ENCODE data around the gene FGF16. TPM values are rescaled to one million over a fixed set of nuclear protein-coding genes. Genes with fewer than 3 reads are reported as not detected.
A peak's percentile ranks its signal among the peaks of the same experiment; 100 is the strongest.

Gene FGF16
- polyA plus RNA-seq, 3 donors: not detected

DNA sequence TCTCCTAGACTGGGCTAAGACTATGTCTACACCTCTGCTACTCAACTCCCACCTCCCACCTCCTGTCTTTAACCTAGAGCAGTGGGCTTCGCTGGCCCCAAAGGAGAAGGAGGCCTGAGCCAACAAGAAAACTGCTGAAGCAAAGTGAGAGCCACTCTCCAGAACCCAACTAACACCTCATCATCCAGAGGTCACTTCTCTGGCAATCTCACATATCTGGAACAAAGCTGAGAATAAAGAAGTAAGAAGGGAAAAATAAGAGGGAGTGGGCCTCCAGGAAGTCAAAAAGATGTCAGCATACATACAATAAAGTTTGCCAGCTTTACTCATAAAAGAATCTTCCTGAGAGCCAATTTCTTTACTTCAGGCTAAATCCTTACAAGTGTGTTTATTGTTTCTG is 18.6 kb upstream of the FGF16 start:
- Histone ChIP-seq H3K4me1 (ENCODE audit: control insufficient read depth in 1 of 2, insufficient read depth in 2 of 2, low read length in 2 of 2) (no peaks in the 10 kb centered on the region), H3K4me2 (replicated peaks; ENCODE audit: extremely low read depth, low read length, poor library complexity, severe bottlenecking) (no peak overlapping the region), H4K20me1 (ENCODE audit: insufficient read depth, low read length) (no peaks in the 10 kb centered on the region), H3K36me3 (replicated peaks in 1 of 2; ENCODE audit: control insufficient read depth in 1 of 2, insufficient read depth in 2 of 2, low read length in 2 of 2) (no peaks in the 10 kb centered on the region), H2AFZ (ENCODE audit: insufficient read depth, low read depth, low read length, poor library complexity, severe bottlenecking) (no peak overlapping the region), H3K27ac (ENCODE audit: low read depth in 1 of 2, low read length in 2 of 2) (no peak overlapping the region), H3K27me3 (ENCODE audit: control insufficient read depth in 2 of 2, insufficient read depth in 2 of 2, low read length in 2 of 2) (no peaks in the 10 kb centered on the region), H3K9me3 (replicated peaks in 1 of 2; ENCODE audit: control insufficient read depth in 1 of 2, insufficient read depth in 1 of 2, low read length in 2 of 2) (no peaks in the 10 kb centered on the region), H3K4me3 (replicated peaks in 1 of 3; ENCODE audit: low read depth in 2 of 3, low read length in 3 of 3) (no peak overlapping the region), H3K9ac (ENCODE audit: insufficient read depth, low read length, poor library complexity, severe bottlenecking) (no peak overlapping the region), H3K79me2 (ENCODE audit: insufficient read depth, low read length) (no peaks in the 10 kb centered on the region)
- no peak overlapping the region for H3K4me3 Mint-ChIP-seq
- WGBS (ENCODE audit: insufficient coverage): no CpG with 5 or more reads among the region's 1 CpG
- TF ChIP-seq, protein P1, sequence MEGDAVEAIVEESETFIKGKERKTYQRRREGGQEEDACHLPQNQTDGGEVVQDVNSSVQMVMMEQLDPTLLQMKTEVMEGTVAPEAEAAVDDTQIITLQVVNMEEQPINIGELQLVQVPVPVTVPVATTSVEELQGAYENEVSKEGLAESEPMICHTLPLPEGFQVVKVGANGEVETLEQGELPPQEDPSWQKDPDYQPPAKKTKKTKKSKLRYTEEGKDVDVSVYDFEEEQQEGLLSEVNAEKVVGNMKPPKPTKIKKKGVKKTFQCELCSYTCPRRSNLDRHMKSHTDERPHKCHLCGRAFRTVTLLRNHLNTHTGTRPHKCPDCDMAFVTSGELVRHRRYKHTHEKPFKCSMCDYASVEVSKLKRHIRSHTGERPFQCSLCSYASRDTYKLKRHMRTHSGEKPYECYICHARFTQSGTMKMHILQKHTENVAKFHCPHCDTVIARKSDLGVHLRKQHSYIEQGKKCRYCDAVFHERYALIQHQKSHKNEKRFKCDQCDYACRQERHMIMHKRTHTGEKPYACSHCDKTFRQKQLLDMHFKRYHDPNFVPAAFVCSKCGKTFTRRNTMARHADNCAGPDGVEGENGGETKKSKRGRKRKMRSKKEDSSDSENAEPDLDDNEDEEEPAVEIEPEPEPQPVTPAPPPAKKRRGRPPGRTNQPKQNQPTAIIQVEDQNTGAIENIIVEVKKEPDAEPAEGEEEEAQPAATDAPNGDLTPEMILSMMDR (IDR thresholded peaks at IDR 0.05): no peak
- peaks cover 7% of the 10 kb centered on the region for H3K4me1 Mint-ChIP-seq
- H3K27ac Mint-ChIP-seq: no peak overlapping the region
- H3K27me3 Mint-ChIP-seq (ENCODE audit: low read depth in 3 of 3): peaks cover 0 to 4% (median 1%) of the 10 kb centered on the region in 3 donors
- H3K9me3 Mint-ChIP-seq: peaks cover 0 to 1% (median 0%) of the 10 kb centered on the region in 7 donors
- no peaks in the 10 kb centered on the region for H3K36me3 Mint-ChIP-seq
- no peak for DNase-seq
- intact Hi-C loops (cut with micrococcal nuclease): no loop called here

DNA sequence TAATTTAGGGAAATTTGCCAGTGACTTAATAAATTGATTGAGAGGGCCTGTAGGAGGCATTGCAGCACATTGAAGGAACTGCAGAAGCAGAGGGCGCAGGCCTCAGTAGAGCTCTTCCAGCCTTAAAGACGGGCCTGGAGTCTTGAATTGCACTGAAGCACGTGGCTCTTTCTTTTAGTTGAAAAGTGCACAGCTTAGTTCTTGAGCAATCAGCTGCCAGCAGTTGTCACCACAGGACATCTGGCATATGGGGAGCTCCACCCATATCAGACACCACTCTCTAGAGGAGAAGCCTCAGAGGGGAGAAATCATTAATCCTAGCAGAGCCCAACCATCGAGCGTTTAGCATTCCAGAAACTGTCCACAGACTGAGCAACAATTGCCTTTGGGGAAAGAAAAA is 16.0 kb upstream of the FGF16 start:
- no peaks in the 10 kb centered on the region for H3K36me3 Mint-ChIP-seq
- no peak overlapping the region for H2AFZ ChIP-seq (ENCODE audit: insufficient read depth, low read depth, low read length, poor library complexity, severe bottlenecking)
- peak overlapping the region in 1 of 2 donors; percentile 11 for H3K4me3 Mint-ChIP-seq
- intact Hi-C loops (cut with micrococcal nuclease): no loop called here
- TF ChIP-seq, protein P1 (IDR thresholded peaks at IDR 0.05): no peak
- peaks cover 7% of the 10 kb centered on the region for H3K4me1 Mint-ChIP-seq
- H3K36me3 ChIP-seq (replicated peaks in 1 of 2; ENCODE audit: control insufficient read depth in 1 of 2, insufficient read depth in 2 of 2, low read length in 2 of 2): no peaks in the 10 kb centered on the region
- peaks cover 0 to 1% (median 1%) of the 10 kb centered on the region in 3 donors for H3K27me3 Mint-ChIP-seq (ENCODE audit: low read depth in 3 of 3)
- H3K4me2 ChIP-seq (replicated peaks; ENCODE audit: extremely low read depth, low read length, poor library complexity, severe bottlenecking): no peak overlapping the region
- H3K4me3 ChIP-seq (replicated peaks in 1 of 3; ENCODE audit: low read depth in 2 of 3, low read length in 3 of 3): no peak overlapping the region
- no peaks in the 10 kb centered on the region for H3K79me2 ChIP-seq (ENCODE audit: insufficient read depth, low read length)
- no peak overlapping the region for H3K9ac ChIP-seq (ENCODE audit: insufficient read depth, low read length, poor library complexity, severe bottlenecking)
- H4K20me1 ChIP-seq (ENCODE audit: insufficient read depth, low read length): no peaks in the 10 kb centered on the region
- no peak for DNase-seq
- no peaks in the 10 kb centered on the region for H3K9me3 ChIP-seq (replicated peaks in 1 of 2; ENCODE audit: control insufficient read depth in 1 of 2, insufficient read depth in 1 of 2, low read length in 2 of 2)
- peaks cover 0 to 1% (median 0%) of the 10 kb centered on the region in 7 donors for H3K9me3 Mint-ChIP-seq
- H3K27me3 ChIP-seq (ENCODE audit: control insufficient read depth in 2 of 2, insufficient read depth in 2 of 2, low read length in 2 of 2): no peaks in the 10 kb centered on the region
- no peak overlapping the region for H3K27ac ChIP-seq (ENCODE audit: low read depth in 1 of 2, low read length in 2 of 2)
- no CpG with 5 or more reads among the region's 5 CpGs for WGBS (ENCODE audit: insufficient coverage)
- H3K27ac Mint-ChIP-seq: no peak overlapping the region
- no peaks in the 10 kb centered on the region for H3K4me1 ChIP-seq (ENCODE audit: control insufficient read depth in 1 of 2, insufficient read depth in 2 of 2, low read length in 2 of 2)

Data from CD14-positive monocyte (primary cell).